NCI-H2171 (cell line): Measurements from ENCODE around the gene LRRC10B.

Experiments
- DNase-seq: peaks from one replicate; lab custom pipeline; 2025; lab: John Stamatoyannopoulos, UW

Gene LRRC10B

GRCh38 chr11:61531044-61531443 lies 22.5 kb downstream of the LRRC10B start:
- DNase-seq, result no peak

DNA sequence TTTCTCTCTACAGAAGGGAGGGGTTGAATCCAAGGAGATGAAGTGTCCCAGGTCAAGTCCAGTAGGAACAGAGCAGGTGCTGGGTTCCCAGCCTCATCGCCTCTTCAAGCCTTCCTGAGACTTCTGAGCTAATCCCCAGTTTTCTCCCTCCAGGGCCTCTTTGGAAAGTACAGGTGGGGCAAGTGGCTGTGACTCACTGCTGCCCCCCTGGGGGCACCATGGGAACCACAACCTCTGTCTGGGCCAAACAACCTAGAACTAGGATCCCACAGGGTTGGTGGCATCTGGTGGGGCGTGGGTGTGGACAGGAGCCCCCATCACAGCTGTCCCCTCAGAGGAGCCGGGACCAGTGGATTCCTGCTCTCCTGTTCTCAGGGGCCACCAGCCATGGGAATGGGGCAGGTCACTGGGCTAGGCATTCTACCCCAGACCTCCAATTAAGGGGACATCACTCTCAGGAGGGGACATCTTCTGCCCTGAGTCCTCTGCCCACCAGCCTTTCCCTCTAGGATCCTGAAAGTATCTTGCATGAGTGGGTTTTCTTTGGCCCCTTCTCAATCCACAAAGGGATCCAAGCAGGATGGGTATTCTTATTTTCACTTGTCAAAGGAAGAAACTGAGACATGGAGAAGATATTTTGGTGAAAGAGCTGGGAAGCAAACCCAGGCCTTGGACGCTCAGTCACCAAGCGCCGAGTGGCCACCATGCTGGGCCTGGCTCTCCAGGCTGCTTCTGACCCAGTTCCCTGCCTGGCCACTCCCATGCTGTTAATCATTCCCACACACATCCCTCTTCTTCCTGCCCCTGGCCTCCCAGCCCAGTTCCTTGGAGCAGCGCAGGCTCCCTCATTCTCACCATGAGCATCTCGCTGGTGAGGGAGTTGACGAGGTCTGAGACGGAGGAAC lies 23.8 kb downstream of the LRRC10B start:
- no peak for DNase-seq

- no peak for DNase-seq
These were observed 24.5 kb downstream of the LRRC10B start for GRCh38 chr11:61533039-61533375.

GRCh38 chr11:61533401-61533800 lies 24.9 kb downstream of the LRRC10B start:
- DNase-seq, result no peak

GRCh38 chr11:61534025-61534932 lies 25.7 kb downstream of the LRRC10B start:
- no peak for DNase-seq

GRCh38 chr11:61534933-61535839 lies 26.6 kb downstream of the LRRC10B start:
- no peak for DNase-seq

DNA sequence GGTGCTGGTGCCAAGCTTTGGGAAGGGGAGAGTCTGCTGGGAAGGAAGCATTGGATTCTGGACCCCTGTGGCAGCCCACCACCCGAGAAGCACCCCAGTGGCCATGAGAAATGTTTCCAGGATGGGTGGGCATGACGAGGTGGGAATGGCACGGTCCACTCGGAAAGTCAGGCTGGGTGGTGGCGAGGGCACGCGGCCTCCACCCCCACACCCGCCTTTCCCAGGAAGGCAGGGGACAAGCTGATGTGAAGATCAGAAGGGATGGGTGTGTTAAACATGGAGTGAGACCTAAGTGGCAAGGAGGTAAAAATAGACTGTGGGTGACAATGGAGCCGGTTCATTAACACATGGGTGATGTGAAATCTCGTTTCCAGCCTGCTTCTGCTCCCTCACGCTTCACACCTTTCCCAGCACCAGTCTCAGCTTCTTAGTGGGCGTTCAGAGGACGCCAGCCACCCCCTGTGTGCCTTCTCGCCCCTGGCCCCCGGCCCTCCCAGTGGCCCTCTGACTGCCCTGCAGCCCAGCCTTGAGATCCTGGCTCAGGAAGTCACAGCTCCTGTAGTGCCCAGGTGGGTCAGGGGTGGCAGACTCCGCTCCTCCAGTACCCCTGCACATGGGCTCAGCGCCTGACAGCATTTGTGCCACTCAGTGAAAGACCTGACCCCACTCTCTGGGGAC lies 27.6 kb downstream of the LRRC10B start:
- DNase-seq, result no peak

DNA sequence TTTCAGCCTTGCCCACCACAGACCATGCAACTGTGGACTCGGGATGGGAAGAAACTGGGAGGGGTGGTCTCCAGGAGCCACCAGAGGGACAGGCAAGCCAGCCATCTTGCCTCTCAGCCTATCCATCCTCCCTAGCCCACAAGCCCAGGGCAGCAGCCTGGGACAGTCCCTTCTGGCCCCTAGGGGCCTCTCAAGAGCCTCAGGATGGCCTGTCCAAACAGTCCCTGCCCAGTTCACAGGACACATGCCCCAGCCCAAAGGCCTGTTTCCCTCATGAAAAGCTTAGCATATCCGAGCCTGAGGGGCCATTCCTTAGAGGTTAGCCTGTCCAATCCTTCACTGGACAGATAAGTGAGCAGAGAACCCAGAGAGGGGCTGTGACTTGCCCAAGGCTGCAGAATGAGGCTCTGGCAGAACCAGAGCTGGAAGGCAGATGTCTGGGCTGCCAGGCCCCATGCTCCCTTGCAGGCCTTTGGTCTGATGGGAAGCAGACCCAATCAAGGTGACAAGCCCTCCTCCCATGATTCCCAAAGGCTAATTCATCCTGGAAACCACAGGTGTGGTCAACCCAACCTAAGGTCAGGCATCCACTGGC lies 28.2 kb downstream of the LRRC10B start:
- DNase-seq, result no peak

DNA sequence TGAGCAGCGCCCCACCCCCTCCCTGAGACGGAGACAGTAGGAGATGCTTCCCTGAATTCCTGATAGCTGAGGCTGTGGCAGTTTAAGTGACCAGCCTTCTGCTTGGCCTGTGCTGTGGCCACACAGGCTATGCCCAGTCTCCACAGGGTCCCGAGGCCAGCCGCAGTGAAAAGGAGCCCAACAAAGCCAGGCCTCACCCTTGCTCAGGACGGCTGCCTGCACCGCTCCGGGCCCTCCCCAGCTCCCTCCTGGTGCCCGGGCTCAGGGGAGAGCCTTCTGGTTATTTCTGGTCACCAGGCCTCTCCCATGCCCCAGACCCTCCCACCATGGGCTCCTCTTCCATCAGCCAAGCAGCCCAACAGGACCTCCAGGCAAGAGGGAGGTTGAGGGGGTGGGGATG lies 28.8 kb downstream of the LRRC10B start:
- DNase-seq, result no peak

DNA sequence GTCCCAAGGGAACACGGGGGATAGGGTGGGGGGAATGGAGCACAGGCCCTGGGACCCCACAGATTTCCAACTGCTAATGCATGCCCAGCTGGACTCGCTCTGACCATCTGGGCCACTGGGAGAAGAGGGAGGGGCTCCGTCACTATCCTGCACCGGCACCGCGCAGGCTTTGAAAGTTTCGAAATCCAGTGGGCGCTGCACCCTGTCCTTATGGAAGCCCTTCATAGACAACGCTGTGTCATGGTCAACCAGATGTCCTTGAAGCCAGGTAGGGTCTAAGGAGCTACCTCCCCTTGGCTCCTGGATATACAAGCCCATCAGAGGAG lies 30.1 kb downstream of the LRRC10B start:
- no peak for DNase-seq

DNA sequence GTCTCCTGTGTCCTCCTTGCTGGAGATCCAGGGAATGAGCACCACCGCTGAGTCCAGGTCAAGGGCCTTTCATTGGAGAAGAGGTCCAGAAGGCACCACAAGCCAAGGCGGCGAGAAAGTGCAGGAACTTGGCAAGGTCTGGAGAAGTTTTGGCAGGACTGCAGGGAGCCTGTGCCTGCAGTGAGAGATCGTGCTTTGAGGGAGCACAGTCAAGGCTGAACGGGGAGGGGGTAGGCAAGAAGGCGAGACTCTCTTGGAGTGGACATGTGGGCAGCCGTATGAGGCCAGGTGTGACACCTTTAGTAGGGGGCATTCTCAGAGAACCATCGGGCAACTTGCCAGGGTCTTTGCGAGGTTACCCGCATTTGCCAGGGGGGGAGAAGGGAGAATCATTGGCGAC lies 30.5 kb downstream of the LRRC10B start:
- DNase-seq, result no peak

- DNase-seq, result no peak
These were observed 31.3 kb downstream of the LRRC10B start for GRCh38 chr11:61539831-61540357.

DNA sequence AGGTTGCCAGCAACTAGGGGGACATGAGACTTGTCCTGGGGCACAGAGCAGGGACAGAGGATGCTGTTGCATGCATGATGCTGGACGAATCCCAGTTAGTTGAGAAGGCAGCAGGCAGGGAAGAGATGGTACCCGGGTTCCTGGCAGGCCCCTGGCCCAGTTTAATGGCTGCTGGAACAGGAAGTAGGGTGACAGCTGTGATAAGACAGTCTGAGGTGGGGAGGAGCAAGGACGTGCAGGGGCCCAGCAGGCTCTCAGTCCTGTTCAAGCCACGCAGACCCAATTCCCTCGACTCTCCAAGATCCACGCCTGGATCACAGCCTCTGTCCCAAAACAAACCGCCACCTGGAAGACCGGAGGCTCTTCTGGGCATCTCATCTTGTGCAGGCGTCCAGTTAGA lies 32.0 kb downstream of the LRRC10B start:
- no peak for DNase-seq

GRCh38 chr11:61541598-61541997 lies 33.0 kb downstream of the LRRC10B start:
- no peak for DNase-seq

DNA sequence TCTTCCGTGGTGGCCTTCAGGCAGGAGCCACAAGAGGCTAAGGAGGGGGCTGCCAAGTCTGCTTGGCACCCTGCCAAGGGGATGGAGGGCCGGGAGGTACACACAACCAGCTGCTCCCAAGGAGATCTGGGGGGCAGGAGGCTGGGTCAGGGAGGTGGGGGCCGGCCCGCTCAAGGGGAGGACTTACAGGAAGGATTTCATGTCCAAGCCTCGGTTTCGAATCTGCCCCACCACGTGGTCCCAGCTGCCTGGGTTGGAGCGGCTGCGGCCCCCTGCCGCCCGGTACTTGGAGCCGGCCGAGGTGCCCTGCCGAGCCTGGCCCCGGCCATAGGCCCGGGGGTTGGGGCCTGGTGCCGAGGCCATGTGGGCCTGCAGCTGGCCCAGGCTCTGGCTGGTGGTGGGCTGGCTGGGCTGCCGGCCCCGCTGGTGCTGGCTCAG lies 33.5 kb downstream of the LRRC10B start:
- DNase-seq, result no peak

GRCh38 chr11:61542705-61543104 lies 34.2 kb downstream of the LRRC10B start:
- DNase-seq, result no peak

DNA sequence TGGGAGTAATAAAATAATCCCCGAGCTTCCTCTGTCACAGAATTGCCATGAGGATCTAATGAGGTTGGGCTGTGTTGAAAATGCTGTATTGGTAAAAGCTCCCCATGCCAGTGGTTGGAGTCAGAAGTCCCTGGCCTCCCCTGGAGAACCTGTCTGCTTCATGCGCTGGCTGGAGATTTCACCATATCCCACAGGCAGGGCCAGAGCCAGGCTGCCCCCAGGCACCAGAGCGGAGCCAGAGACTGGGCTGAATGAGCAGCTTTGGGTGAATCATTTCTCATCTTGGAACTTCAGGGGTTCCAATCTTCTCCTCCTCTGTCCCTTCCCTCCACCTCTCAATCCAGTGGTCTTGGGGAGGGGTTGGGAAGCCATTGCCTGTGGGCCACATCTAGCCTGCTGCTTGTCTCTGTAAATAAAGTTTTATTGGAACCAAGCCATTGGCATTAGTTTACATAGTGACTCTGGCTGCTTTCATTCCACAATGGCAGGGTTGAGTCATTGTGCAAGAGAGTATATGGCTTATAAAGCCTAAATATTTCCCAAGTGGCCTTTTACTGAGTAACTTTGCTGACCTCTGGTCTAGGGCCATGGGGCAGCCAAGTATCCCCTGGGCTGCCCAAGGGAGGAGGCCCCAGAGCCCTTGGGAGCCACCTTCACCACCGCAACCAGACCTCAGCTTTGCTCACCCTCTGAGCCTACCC lies 35.2 kb downstream of the LRRC10B start:
- DNase-seq, result no peak

DNA sequence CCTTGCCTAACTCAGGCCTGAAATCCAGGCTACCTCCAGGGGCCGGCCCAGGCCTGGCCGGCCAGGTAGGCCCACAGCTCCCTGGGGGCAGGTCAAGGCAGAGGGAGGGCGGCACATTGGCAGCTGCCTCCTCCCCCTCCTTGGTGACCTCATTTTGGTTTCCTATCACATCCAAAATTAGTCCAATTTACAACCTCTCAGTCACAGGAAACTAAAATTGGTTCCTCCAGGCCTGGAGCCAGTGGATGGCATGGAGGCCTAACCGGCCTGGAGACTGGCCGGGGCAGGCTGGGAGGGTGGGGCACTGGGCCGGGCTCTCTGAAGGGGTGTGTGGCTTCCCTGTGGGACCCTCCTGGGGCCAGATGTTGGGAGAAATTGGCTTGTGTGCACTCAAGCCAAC lies 35.9 kb downstream of the LRRC10B start:
- DNase-seq, result no peak

- no peak for DNase-seq
These were observed 36.8 kb downstream of the LRRC10B start for GRCh38 chr11:61545341-61545740.

GRCh38 chr11:61545921-61546320 lies 37.4 kb downstream of the LRRC10B start:
- no peak for DNase-seq
